ENCODE measurements around the gene DAB1. TPM values are rescaled to one million over a fixed set of nuclear protein-coding genes. Genes with fewer than 3 reads are reported as not detected.
"Not testable (repeated sequence)": the region's sequence is repeated elsewhere in the genome, so short reads cannot be mapped to it uniquely, and the experiment has no call there.

Gene DAB1
- total RNA-seq, 1 donor from 2014 or later: 14.0 TPM

DNA sequence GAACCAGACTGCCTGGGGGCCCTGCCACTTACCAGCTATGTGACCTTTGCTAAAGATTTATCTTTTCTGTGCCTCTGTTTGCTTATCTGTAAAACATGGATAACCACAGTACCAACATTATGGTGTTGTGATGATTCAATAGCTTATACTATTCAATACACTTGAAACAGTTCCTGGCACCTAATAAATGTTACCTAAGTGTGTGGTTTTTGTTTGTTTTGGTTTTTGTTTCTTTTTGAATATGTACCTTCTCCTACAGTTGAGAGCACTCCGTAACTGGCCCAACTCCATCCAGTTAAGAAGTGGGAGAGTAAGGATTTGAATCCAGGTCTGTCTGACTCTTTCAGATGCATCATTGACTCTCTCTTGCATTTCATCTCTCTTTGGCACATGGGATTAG lies 332.2 kb downstream of the DAB1 start:
- Mint-ChIP-seq H3K9me3 (no peaks in the 10 kb centered on the region), H3K27ac (ENCODE audit: unreplicated experiment) (no peak overlapping the region), H3K36me3 (ENCODE audit: low read depth) (no peaks in the 10 kb centered on the region), H3K4me3 (no peak overlapping the region), H3K4me1 (no peaks in the 10 kb centered on the region), H3K27me3 (ENCODE audit: low read depth) (no peaks in the 10 kb centered on the region)
- DNase-seq (ENCODE audit: low read depth, low spot score): no peak
- TF ChIP-seq, protein P1, sequence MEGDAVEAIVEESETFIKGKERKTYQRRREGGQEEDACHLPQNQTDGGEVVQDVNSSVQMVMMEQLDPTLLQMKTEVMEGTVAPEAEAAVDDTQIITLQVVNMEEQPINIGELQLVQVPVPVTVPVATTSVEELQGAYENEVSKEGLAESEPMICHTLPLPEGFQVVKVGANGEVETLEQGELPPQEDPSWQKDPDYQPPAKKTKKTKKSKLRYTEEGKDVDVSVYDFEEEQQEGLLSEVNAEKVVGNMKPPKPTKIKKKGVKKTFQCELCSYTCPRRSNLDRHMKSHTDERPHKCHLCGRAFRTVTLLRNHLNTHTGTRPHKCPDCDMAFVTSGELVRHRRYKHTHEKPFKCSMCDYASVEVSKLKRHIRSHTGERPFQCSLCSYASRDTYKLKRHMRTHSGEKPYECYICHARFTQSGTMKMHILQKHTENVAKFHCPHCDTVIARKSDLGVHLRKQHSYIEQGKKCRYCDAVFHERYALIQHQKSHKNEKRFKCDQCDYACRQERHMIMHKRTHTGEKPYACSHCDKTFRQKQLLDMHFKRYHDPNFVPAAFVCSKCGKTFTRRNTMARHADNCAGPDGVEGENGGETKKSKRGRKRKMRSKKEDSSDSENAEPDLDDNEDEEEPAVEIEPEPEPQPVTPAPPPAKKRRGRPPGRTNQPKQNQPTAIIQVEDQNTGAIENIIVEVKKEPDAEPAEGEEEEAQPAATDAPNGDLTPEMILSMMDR (conservative IDR thresholded peaks at IDR 0.05): no peak

DNA sequence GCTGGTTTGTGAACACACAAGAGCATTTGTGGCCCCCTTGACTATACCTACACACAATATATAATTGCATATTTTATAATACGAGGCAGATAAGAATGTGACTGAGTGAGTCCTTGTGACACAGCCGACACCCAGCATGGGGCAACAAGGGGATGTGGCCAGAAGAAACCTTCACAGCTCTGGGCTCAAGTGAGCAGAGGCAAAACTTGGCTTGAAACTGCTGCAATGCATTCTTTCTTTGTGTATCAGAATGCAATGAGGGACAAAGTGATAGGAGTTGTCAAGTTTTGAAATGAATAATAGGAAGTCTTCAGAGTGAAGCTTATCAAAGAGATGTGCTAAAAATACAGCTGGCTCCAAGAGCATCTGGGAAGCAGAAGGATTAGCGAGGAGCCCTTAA lies 334.0 kb downstream of the DAB1 start:
- no peaks in the 10 kb centered on the region for H3K36me3 Mint-ChIP-seq (ENCODE audit: low read depth)
- DNase-seq (ENCODE audit: low read depth, low spot score): no peak
- no peak overlapping the region for H3K27ac Mint-ChIP-seq (ENCODE audit: unreplicated experiment)
- H3K4me1 Mint-ChIP-seq: peaks cover 1% of the 10 kb centered on the region
- H3K27me3 Mint-ChIP-seq (ENCODE audit: low read depth): no peaks in the 10 kb centered on the region
- no peak overlapping the region for H3K4me3 Mint-ChIP-seq
- no peaks in the 10 kb centered on the region for H3K9me3 Mint-ChIP-seq
- TF ChIP-seq, protein P1 (conservative IDR thresholded peaks at IDR 0.05): no peak

DNA sequence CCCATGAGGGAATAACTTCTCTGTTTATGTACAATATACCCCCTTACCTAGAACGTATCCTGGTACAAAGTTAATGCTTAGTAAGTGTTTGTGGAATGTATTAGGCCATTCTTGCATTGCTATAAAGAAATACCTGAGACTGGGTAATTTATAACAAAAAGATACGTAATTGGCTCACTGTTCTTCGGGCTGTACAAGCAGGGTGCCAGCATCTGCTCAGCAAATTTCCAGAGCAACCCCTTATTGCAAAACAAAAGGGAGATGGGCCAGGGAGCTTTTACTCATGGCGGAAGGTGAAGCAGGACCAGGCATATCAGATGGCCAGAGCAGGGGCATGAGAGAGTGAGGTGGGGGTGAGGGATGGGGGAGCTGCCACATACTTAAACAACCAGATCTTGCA lies 334.6 kb downstream of the DAB1 start:
- no peaks in the 10 kb centered on the region for H3K9me3 Mint-ChIP-seq
- DNase-seq (ENCODE audit: low read depth, low spot score): no peak
- H3K4me1 Mint-ChIP-seq: peaks cover 5% of the 10 kb centered on the region

DNA sequence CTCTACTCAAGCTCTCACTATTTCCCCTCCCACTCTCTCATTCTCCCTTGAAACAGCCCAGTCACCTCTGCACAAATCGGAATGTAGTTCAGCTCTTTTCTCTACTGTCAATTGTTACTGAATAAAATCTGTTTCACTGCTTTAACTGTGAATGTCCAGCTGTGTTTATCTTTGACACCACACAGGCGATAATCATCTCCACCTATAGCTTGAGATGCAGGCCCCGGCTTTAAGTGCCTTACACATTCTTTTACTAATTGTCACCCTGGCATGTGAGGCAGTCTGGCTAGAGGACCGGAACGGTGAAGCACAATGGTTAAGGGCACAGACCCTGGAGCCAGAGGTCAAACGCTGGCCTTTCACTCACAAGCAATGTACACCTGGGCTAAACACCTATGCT lies 335.2 kb downstream of the DAB1 start:
- no peaks in the 10 kb centered on the region for H3K36me3 Mint-ChIP-seq (ENCODE audit: low read depth)
- TF ChIP-seq, protein P1 (conservative IDR thresholded peaks at IDR 0.05): no peak
- no peaks in the 10 kb centered on the region for H3K27me3 Mint-ChIP-seq (ENCODE audit: low read depth)
- peaks cover 5% of the 10 kb centered on the region for H3K4me1 Mint-ChIP-seq
- H3K4me3 Mint-ChIP-seq: no peak overlapping the region
- no peak overlapping the region for H3K27ac Mint-ChIP-seq (ENCODE audit: unreplicated experiment)
- no peak for DNase-seq (ENCODE audit: low read depth, low spot score)
- no peaks in the 10 kb centered on the region for H3K9me3 Mint-ChIP-seq

More for the DNA sequence above, 334.6 kb downstream of the DAB1 start:
- TF ChIP-seq, protein P1 (conservative IDR thresholded peaks at IDR 0.05): no peak
- Mint-ChIP-seq H3K27me3 (ENCODE audit: low read depth) (no peaks in the 10 kb centered on the region), H3K27ac (ENCODE audit: unreplicated experiment) (no peak overlapping the region), H3K4me3 (no peak overlapping the region), H3K36me3 (ENCODE audit: low read depth) (no peaks in the 10 kb centered on the region)

DNA sequence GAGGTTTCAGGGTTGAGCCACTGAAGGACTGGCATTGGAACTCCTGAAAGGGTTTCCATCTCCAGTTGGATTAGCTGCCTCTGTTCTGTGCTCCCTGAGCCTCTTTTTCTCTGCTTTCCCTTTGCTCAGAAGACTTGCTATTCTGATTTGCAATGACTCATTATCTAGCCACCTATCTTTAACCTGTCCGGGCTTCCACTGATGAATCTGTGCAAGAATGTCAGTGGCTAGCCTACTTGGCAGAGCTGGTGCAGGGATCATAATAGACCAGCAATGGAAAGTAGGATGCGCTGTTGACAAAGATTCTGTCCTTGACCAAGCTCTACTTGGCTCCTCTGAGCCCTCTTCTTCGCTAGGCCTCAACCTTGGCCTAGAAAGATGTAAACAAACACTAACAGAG lies 336.2 kb downstream of the DAB1 start:
- H3K4me1 Mint-ChIP-seq; H3K27ac Mint-ChIP-seq (ENCODE audit: unreplicated experiment); H3K36me3 Mint-ChIP-seq (ENCODE audit: low read depth); H3K9me3 Mint-ChIP-seq; DNase-seq (ENCODE audit: low read depth, low spot score); H3K27me3 Mint-ChIP-seq (ENCODE audit: low read depth); H3K4me3 Mint-ChIP-seq: not testable (repeated sequence)

DNA sequence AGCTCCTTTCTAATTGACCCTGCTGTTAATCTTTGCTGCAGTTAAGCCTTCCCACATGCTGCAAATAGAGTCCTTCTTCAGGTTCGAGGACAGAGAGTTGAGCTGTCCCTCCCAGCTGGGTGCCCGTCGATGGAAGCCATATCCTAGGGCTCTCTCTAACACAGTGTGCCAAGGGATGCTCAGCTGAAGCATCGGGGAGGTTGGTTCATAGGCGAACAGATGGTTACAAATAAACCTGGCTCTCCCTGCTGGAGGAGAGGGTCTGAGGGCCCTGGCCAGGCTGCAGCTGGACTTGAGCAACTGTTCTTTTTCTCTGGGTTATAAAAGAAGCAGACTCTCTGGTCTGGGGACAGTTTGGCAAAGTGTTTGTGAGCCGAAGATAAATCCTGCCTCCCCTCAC lies 337.7 kb downstream of the DAB1 start:
- H3K27ac Mint-ChIP-seq (ENCODE audit: unreplicated experiment): no peak overlapping the region
- DNase-seq (ENCODE audit: low read depth, low spot score): no peak
- H3K4me3 Mint-ChIP-seq: no peak overlapping the region
- H3K27me3 Mint-ChIP-seq (ENCODE audit: low read depth): no peaks in the 10 kb centered on the region
- peaks cover 10% of the 10 kb centered on the region for H3K4me1 Mint-ChIP-seq
- TF ChIP-seq, protein P1 (conservative IDR thresholded peaks at IDR 0.05): no peak
- H3K36me3 Mint-ChIP-seq (ENCODE audit: low read depth): no peaks in the 10 kb centered on the region
- H3K9me3 Mint-ChIP-seq: no peaks in the 10 kb centered on the region
